Upper lobe of left lung (tissue), 4 donors: ENCODE data around the gene TPM2.

Experiments used
- POLR2A ChIP-seq, 4 donors: fragments of 450-650 bp; IDR thresholded peaks; one replicate each; pipeline ENCODE4 v1.5.1; 2016 to 2017; ENCODE audit warnings: antibody characterized with exemption in 4 of 4, mild to moderate bottlenecking in 2 of 4
- POLR2AphosphoS5 ChIP-seq, 2 donors: sonication (generic); formaldehyde crosslinking; IDR thresholded peaks; one replicate each; pipeline ENCODE4 v1.5.1; 2017; ENCODE audit warnings: antibody characterized with exemption in 2 of 2
- TF ChIP-seq, protein P1 (sequence below), 6 experiments: fragments of 450-650 bp in 4 of 6; fragments of 200-600 bp in 2 of 6; sonication (generic) in 2 of 6; IDR thresholded peaks; one replicate each; pipeline ENCODE4 v1.5.1; 2016 to 2019; ENCODE audit warnings: antibody characterized with exemption in 6 of 6

DNA sequence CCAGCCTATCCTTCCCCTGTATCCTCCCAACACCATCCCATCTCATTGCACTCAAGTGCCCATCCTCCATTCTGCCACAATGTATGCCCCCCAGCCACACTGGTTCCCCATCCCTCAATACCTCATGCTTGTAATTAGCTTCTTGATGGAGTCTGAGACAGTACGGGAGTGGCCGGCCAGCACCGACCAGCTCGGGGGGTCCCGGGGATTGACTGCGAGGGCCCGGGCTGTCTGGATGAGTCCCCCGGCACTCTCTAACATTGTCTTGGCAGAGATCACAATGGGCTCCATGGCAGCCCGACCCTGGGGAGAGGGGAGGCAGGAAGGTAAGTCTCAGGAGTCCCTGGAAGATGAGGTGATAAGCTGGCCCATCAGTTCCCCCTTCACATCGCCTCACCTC is 17.2 kb upstream of the TPM2 start:
- no peak for TF ChIP-seq POLR2AphosphoS5 (IDR thresholded peaks at IDR 0.05)
- TF ChIP-seq, protein P1, sequence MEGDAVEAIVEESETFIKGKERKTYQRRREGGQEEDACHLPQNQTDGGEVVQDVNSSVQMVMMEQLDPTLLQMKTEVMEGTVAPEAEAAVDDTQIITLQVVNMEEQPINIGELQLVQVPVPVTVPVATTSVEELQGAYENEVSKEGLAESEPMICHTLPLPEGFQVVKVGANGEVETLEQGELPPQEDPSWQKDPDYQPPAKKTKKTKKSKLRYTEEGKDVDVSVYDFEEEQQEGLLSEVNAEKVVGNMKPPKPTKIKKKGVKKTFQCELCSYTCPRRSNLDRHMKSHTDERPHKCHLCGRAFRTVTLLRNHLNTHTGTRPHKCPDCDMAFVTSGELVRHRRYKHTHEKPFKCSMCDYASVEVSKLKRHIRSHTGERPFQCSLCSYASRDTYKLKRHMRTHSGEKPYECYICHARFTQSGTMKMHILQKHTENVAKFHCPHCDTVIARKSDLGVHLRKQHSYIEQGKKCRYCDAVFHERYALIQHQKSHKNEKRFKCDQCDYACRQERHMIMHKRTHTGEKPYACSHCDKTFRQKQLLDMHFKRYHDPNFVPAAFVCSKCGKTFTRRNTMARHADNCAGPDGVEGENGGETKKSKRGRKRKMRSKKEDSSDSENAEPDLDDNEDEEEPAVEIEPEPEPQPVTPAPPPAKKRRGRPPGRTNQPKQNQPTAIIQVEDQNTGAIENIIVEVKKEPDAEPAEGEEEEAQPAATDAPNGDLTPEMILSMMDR (IDR thresholded peaks at IDR 0.05), result no peak
- TF ChIP-seq POLR2A (IDR thresholded peaks at IDR 0.05), result no peak
